Mucosa of descending colon (tissue), 3 donors: Measurements from ENCODE around the gene RIMKLB. TPM values are rescaled to one million over a fixed set of nuclear protein-coding genes. Genes with fewer than 3 reads are reported as not detected.
"Not testable (repeated sequence)": the region's sequence is repeated elsewhere in the genome, so short reads cannot be mapped to it uniquely, and the experiment has no call there.

Experiments used
- ATAC-seq: fragments of 200-7000 bp; cut with Tn5 transposase; one replicate; pipeline ENCODE4 v1.9.1; 2020; ENCODE audit warnings: mild to moderate bottlenecking, moderate library complexity
- DNase-seq, 3 donors: peaks; one replicate each; pipeline ENCODE4 v3.0.0-alpha.2; 2020
- H3K36me3 ChIP-seq: fragments of 200-600 bp; one replicate; pipeline ENCODE4 v1.8.0; 2021; ENCODE audit warnings: low read depth, mild to moderate bottlenecking
- H3K4me1 ChIP-seq: fragments of 200-600 bp; one replicate; pipeline ENCODE4 v1.8.0; 2021; ENCODE audit warnings: low read depth, mild to moderate bottlenecking
- H3K4me3 ChIP-seq: fragments of 200-600 bp; one replicate; pipeline ENCODE4 v1.8.0; 2021; ENCODE audit warnings: mild to moderate bottlenecking
- H3K9me3 ChIP-seq: fragments of 200-600 bp; one replicate; pipeline ENCODE4 v1.8.0; 2021; ENCODE audit warnings: mild to moderate bottlenecking
- CTCF ChIP-seq: fragments of 200-600 bp; IDR thresholded peaks from one replicate; pipeline ENCODE4 v1.8.0; 2022; ENCODE audit warnings: antibody characterized with exemption, mild to moderate bottlenecking
- intact Hi-C, 2 donors: fragments of 100-400 bp; cut with DNase I in 1 of 2; cut with micrococcal nuclease in 1 of 2; formaldehyde crosslinking; loops; one replicate each; pipeline versions ENCODE4 v1.11.0 to v1.11.1; 2022; cut with DNase I, micrococcal nuclease
- total RNA-seq, 3 donors: library from RNA; stranded (reverse); fragmentation: NEBNext Ultra II Directional in 2 of 3; extraction: Animal tissue kit (Norgen Biotek cat#: 25700) in 2 of 3; gene quantifications; one replicate each; pipeline versions ENCODE4 v1.2.1 to v1.2.4, GENCODE V29; 2021 to 2023
- donor health status: DM: no; HTN: no; CAD: no; lungs with moderate emphysema.
- donor health status: DM: no; HTN: no; CAD: no.
- donor health status: DM: no; HTN: yes; CAD: no.

RIMKLB gene
- total RNA-seq, 3 donors from 2014 or later, result 3.7 to 30.9 (median 7.6) TPM

GRCh38 chr12:8712572-8712971 lies 14.8 kb downstream of the RIMKLB start:
- no peak for TF ChIP-seq CTCF
- intact Hi-C loops, result no loop called here
- H3K4me1 ChIP-seq, result peaks cover 4% of the 10 kb centered on the region
- H3K9me3 ChIP-seq, result no peaks in the 10 kb centered on the region
- DNase-seq (no peak), ATAC-seq (no peak)
- H3K4me3 ChIP-seq, result no peak overlapping the region
- H3K36me3 ChIP-seq, result no peaks in the 10 kb centered on the region

GRCh38 chr12:8722286-8722800 lies 24.6 kb downstream of the RIMKLB start:
- no peak overlapping the region for H3K4me3 ChIP-seq
- TF ChIP-seq CTCF, result no peak
- DNase-seq (no peak), ATAC-seq (no peak)
- intact Hi-C loops, result no loop called here
- H3K36me3 ChIP-seq, result no peaks in the 10 kb centered on the region
- H3K4me1 ChIP-seq, result no peaks in the 10 kb centered on the region
- no peaks in the 10 kb centered on the region for H3K9me3 ChIP-seq

GRCh38 chr12:8734873-8735381 lies 37.1 kb downstream of the RIMKLB start:
- no peak for ATAC-seq

GRCh38 chr12:8742501-8742900 lies 44.7 kb downstream of the RIMKLB start:
- ATAC-seq, result no peak
- no peak for DNase-seq
- no peaks in the 10 kb centered on the region for H3K9me3 ChIP-seq
- TF ChIP-seq CTCF, result no peak
- no peaks in the 10 kb centered on the region for H3K36me3 ChIP-seq
- no peak overlapping the region for H3K4me3 ChIP-seq
- intact Hi-C loops, result no loop called here
- no peaks in the 10 kb centered on the region for H3K4me1 ChIP-seq

More at GRCh38 chr12:8734873-8735381, 37.1 kb downstream of the RIMKLB start:
- Histone ChIP-seq H3K4me1 (no peaks in the 10 kb centered on the region), H3K4me3 (no peak overlapping the region), H3K36me3 (no peaks in the 10 kb centered on the region), H3K9me3 (no peaks in the 10 kb centered on the region)
- DNase-seq, result no peak
- intact Hi-C loops, result no loop called here
- TF ChIP-seq CTCF, result no peak

GRCh38 chr12:8743121-8743520 lies 45.3 kb downstream of the RIMKLB start:
- ATAC-seq, intact Hi-C loops, H3K9me3 ChIP-seq, H3K36me3 ChIP-seq, H3K4me3 ChIP-seq, DNase-seq, H3K4me1 ChIP-seq: not testable (repeated sequence)

GRCh38 chr12:8745631-8746030 lies 47.8 kb downstream of the RIMKLB start:
- ATAC-seq, H3K4me1 ChIP-seq, H3K9me3 ChIP-seq, H3K36me3 ChIP-seq, intact Hi-C loops, H3K4me3 ChIP-seq, DNase-seq: not testable (repeated sequence)

- Histone ChIP-seq H3K4me1 (no peaks in the 10 kb centered on the region), H3K36me3 (no peaks in the 10 kb centered on the region), H3K9me3 (no peaks in the 10 kb centered on the region), H3K4me3 (no peak overlapping the region)
- intact Hi-C loops, result no loop called here
- no peak for ATAC-seq
- DNase-seq, result no peak
- no peak for TF ChIP-seq CTCF
Observed at GRCh38 chr12:8746046-8746445, 48.3 kb downstream of the RIMKLB start.

- H3K36me3 ChIP-seq, H3K4me1 ChIP-seq, DNase-seq, H3K4me3 ChIP-seq, ATAC-seq, H3K9me3 ChIP-seq, intact Hi-C loops: not testable (repeated sequence)
Observed at GRCh38 chr12:8760076-8760475, 62.3 kb downstream of the RIMKLB start.

GRCh38 chr12:8762701-8763100 lies 64.9 kb downstream of the RIMKLB start:
- H3K36me3 ChIP-seq, H3K9me3 ChIP-seq, H3K4me1 ChIP-seq, DNase-seq, intact Hi-C loops, ATAC-seq, H3K4me3 ChIP-seq: not testable (repeated sequence)

- H3K4me3 ChIP-seq, DNase-seq, ATAC-seq, H3K36me3 ChIP-seq, H3K9me3 ChIP-seq, intact Hi-C loops, H3K4me1 ChIP-seq: not testable (repeated sequence)
Observed at GRCh38 chr12:8766121-8766520, 68.3 kb downstream of the RIMKLB start.
